Left lung (tissue), 10 donors: Measurements from ENCODE around the gene TSN. TPM values are rescaled to one million over a fixed set of nuclear protein-coding genes. Genes with fewer than 3 reads are reported as not detected.
A peak's percentile ranks its signal among the peaks of the same experiment; 100 is the strongest.

Experiments used
- ATAC-seq: fragments of 200-7000 bp; cut with Tn5 transposase; one replicate; pipeline ENCODE4 v1.9.1; 2020; ENCODE audit warnings: moderate library complexity
- DNase-seq, 4 donors: peaks; one replicate each; pipeline ENCODE4 v3.0.0-alpha.2; 2013 to 2020
- H3K27ac ChIP-seq, 2 donors: fragments of 200-600 bp; sonication (generic) in 1 of 2; one replicate each; pipeline versions ENCODE4 v1.5.0 to v1.8.0; 2020 to 2021
- H3K27me3 ChIP-seq, 2 donors: fragments of 200-600 bp; sonication (generic) in 1 of 2; one replicate each; pipeline versions ENCODE4 v1.5.0 to v1.8.0; 2020 to 2021
- H3K36me3 ChIP-seq, 2 donors: fragments of 200-600 bp; sonication (generic) in 1 of 2; one replicate each; pipeline versions ENCODE4 v1.5.0 to v1.8.0; 2020 to 2021
- H3K4me1 ChIP-seq, 2 donors: fragments of 200-600 bp; one replicate each; pipeline ENCODE4 v1.8.0; 2021
- H3K4me3 ChIP-seq, 2 donors: fragments of 200-600 bp; sonication (generic) in 1 of 2; one replicate each; pipeline versions ENCODE4 v1.5.0 to v1.8.0; 2020 to 2021; ENCODE audit warnings: mild to moderate bottlenecking in 1 of 2
- H3K9me3 ChIP-seq, 2 donors: fragments of 200-600 bp; sonication (generic) in 1 of 2; one replicate each; pipeline versions ENCODE4 v1.5.0 to v1.8.0; 2020 to 2021
- intact Hi-C, 2 donors: fragments of 100-400 bp; cut with DNase I; formaldehyde crosslinking; loops; one replicate each; pipeline versions ENCODE4 v1.11.2 to v1.14.2; 2022
- polyA plus RNA-seq, 6 donors: library from polyadenylated mRNA; unstranded; fragments of 120-200 nt; gene quantifications; one replicate each; pipeline ENCODE4 v1.2.1, GENCODE V29; 2013; ENCODE audit not compliant: insufficient read length in 6 of 6
- total RNA-seq, 2 donors: library from RNA; stranded (reverse); fragmentation: NEBNext Ultra II Directional; extraction: Animal tissue kit (Norgen Biotek cat#: 25700); gene quantifications; one replicate each; pipeline ENCODE4 v1.2.1, GENCODE V29; 2021
- TF ChIP-seq, protein P1 (sequence below), 2 donors: fragments of 200-600 bp; sonication (generic) in 1 of 2; IDR thresholded peaks; one replicate each; pipeline versions ENCODE4 v1.5.0 to v1.8.0; 2021; ENCODE audit warnings: antibody characterized with exemption in 2 of 2
- donor health status: DM: no; HTN: yes; CAD: no.
- donor health status: DM: no; HTN: no; CAD: no.

Gene TSN
- total and polyA plus RNA-seq, 8 donors, result 51.3 to 94.3 (median 86.4) TPM

DNA sequence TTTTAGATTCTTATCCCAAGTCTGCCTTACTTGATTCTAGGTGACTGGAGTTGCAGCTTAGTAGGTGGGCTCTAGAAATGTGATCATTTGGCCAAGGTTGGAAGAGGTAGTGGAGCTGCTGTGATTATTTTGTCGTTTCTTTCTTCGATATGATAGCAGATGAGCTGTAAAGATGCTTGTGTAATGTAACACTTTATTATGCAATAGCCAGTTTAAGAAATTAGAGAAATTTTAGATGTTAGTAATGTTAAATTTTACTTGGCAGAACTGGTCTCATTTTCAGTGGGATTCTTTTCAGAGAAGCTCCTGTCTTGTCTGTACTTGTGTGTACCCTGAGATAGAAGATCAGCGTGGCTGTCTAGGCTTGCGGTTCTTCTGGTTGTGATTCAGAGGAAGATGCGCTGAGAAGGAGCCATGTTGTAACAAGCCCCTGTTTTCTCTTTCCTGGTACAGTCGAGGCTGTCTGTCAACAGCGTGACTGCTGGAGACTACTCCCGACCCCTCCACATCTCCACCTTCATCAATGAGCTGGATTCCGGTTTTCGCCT is 9.3 kb downstream of the TSN start:
- no peaks in the 10 kb centered on the region for H3K4me1 ChIP-seq
- no peaks in the 10 kb centered on the region for H3K27me3 ChIP-seq
- peaks cover 0 to 100% of the 10 kb centered on the region in 2 donors for H3K36me3 ChIP-seq
- H3K9me3 ChIP-seq, result no peaks in the 10 kb centered on the region
- ATAC-seq (no peak), DNase-seq (no peak)
- intact Hi-C loops, result no loop called here
- no peak overlapping the region for H3K27ac ChIP-seq
- TF ChIP-seq, protein P1, sequence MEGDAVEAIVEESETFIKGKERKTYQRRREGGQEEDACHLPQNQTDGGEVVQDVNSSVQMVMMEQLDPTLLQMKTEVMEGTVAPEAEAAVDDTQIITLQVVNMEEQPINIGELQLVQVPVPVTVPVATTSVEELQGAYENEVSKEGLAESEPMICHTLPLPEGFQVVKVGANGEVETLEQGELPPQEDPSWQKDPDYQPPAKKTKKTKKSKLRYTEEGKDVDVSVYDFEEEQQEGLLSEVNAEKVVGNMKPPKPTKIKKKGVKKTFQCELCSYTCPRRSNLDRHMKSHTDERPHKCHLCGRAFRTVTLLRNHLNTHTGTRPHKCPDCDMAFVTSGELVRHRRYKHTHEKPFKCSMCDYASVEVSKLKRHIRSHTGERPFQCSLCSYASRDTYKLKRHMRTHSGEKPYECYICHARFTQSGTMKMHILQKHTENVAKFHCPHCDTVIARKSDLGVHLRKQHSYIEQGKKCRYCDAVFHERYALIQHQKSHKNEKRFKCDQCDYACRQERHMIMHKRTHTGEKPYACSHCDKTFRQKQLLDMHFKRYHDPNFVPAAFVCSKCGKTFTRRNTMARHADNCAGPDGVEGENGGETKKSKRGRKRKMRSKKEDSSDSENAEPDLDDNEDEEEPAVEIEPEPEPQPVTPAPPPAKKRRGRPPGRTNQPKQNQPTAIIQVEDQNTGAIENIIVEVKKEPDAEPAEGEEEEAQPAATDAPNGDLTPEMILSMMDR (IDR thresholded peaks at IDR 0.05), result no peak
- no peak overlapping the region for H3K4me3 ChIP-seq

GRCh38 chr2:121766624-121767023 is 11.2 kb downstream of the TSN start:
- Histone ChIP-seq H3K4me1 (no peaks in the 10 kb centered on the region), H3K27me3 (no peaks in the 10 kb centered on the region), H3K27ac (no peak overlapping the region), H3K9me3 (no peaks in the 10 kb centered on the region), H3K36me3 (peaks cover 0 to 85% of the 10 kb centered on the region in 2 donors), H3K4me3 (no peak overlapping the region)
- intact Hi-C loops, result no loop called here
- TF ChIP-seq, protein P1 (IDR thresholded peaks at IDR 0.05), result no peak
- ATAC-seq (no peak), DNase-seq (no peak)

DNA sequence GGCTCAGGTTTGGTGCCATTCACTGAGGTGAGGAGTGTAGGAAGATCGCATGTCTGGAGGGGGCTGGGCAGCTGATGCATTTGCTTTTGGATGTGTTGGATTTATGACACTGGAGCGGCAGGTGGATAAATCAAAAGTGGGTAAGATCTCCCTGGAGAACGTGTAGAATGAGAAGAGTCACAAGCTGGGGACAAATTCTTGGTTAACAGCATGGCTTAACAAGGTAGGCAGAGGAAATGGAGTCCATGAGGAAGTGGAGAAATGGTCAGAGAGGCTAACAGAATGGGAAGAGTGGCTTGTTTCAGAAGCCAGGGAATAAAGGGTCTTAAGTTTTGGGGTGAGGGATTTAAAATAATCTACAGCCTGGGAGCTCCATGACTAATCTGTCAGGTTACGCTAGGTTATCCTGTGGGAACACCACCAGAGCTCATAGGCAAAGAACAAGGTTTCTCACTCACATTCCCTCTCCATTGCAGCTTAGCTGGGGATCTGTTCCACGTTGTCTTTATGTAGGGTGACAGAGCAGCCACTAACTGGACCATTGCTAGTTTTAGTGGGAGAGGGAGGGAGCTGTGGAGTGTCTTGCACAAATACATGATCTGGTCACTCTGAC is 12.8 kb downstream of the TSN start:
- no peak for DNase-seq
- Histone ChIP-seq H3K36me3 (peaks cover 0 to 68% of the 10 kb centered on the region in 2 donors), H3K27me3 (no peaks in the 10 kb centered on the region), H3K27ac (no peak overlapping the region), H3K4me1 (no peaks in the 10 kb centered on the region), H3K9me3 (no peaks in the 10 kb centered on the region), H3K4me3 (no peak overlapping the region)
- no peak for ATAC-seq
- TF ChIP-seq, protein P1 (IDR thresholded peaks at IDR 0.05), result no peak
- intact Hi-C loops, result no loop called here

DNA sequence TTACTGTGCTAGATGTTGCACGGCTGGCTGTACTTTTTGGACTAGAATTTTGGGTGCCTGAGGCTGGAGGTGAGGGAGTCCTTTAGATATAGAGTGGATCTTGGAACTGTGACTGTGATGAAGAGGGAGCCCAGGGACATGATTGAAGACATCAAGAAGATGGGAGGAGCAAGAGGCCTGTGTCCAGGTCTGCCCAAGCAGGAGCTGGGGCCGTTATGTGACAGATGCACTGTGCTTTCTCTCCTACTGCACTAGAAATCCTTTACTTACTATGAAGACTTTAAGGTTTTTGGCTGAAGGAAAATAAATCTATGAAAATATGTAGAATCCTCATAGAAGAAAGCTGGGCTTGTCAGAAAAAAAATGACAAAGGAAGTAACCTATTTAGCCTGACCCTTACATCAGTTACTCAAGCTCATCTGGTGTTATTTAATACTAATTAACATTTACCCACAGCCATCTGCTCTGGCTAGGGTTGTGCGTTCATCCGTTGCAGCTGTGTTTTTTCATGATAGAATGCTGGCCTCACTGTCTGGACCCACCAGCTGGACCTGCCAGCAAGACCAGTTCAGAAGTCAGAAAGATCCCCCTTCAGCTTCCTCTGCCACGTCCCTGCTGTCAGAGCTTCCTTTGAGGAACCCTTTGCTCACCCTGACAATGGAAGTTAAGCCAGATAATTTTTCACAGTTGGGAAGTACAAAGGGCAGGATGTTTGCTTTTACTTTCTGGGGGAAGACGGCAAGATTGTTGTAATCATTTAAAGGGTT is 16.7 kb downstream of the TSN start:
- peak in 1 of 4 donors; percentile 26 for DNase-seq
- no peaks in the 10 kb centered on the region for H3K27me3 ChIP-seq
- ATAC-seq, result no peak
- no peak overlapping the region for H3K27ac ChIP-seq
- intact Hi-C loops, result no loop called here
- no peaks in the 10 kb centered on the region for H3K4me1 ChIP-seq
- H3K36me3 ChIP-seq, result peaks cover 0 to 29% of the 10 kb centered on the region in 2 donors
- no peak overlapping the region for H3K4me3 ChIP-seq
- TF ChIP-seq, protein P1 (IDR thresholded peaks at IDR 0.05), result no peak
- H3K9me3 ChIP-seq, result no peaks in the 10 kb centered on the region

DNA sequence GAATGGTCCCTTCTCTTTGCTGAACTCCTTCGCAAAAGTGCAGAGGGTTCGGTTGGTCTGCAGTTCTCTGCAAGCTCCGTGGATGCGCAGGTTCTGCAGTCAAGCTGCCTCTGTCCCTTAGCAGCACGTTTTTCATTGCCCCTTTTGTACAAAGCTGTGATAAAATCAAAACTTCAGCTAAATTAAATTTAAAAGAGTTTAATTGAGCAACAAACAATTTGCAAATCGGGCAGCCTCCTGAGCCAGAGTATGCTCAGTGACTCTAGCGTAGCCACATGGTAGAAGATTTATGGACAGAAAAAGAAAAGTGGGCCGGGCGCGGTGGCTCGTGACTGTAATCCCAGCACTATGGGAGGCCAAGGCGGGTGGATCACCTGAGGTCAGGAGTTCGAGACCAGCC is 18.8 kb downstream of the TSN start:
- intact Hi-C loops, result no loop called here

More for the DNA sequence above, 18.8 kb downstream of the TSN start:
- ATAC-seq (no peak), DNase-seq (no peak)
- Histone ChIP-seq H3K36me3 (peaks cover 0 to 9% of the 10 kb centered on the region in 2 donors), H3K27me3 (no peaks in the 10 kb centered on the region), H3K4me1 (no peaks in the 10 kb centered on the region), H3K4me3 (no peak overlapping the region), H3K9me3 (no peaks in the 10 kb centered on the region), H3K27ac (no peak overlapping the region)
- TF ChIP-seq, protein P1 (IDR thresholded peaks at IDR 0.05), result no peak
